GM12878 (cell line): ENCODE results near the gene IER3. TPM values are rescaled to one million over a fixed set of nuclear protein-coding genes. Genes with fewer than 3 reads are reported as not detected.

Experiments
- ATAC-seq: fragments of 200-7000 bp; cut with Tn5 transposase; 3 replicates; pipeline ENCODE4 v1.9.1; 2020; ENCODE audit warnings: mild to moderate bottlenecking, moderate library complexity
- BruUV-seq: library from RNA; stranded (reverse); fragments of 400-500 nt; replicated peaks from 2 replicates; lab custom pipeline; 2021; lab: Mats Ljungman, UMichigan
- CTCF ChIA-PET: fragments of 300-600 bp; sonication (Branson Sonifier 250); formaldehyde crosslinking; extraction: SDS; loops from one replicate; lab custom pipeline; 2021; ENCODE audit warnings: inconsistent platforms; lab: Yijun Ruan, JAX
- POLR2A ChIA-PET: fragments of 350-600 bp; formaldehyde crosslinking; extraction: SDS; loops from one replicate; lab custom pipeline; 2021; ENCODE audit warnings: inconsistent platforms; lab: Charles Lee
- RAD21 ChIA-PET: fragments of 300-600 bp; sonication (Branson Sonifier 250); formaldehyde crosslinking; loops from one replicate; lab custom pipeline; 2023; ENCODE audit warnings: antibody characterized with exemption; ENCODE audit not compliant: unreplicated experiment; lab: Charles Lee
- SMC1A ChIA-PET: fragments of 300-600 bp; sonication (Branson Sonifier 250); formaldehyde crosslinking; loops from one replicate; lab custom pipeline; 2023; ENCODE audit not compliant: unreplicated experiment, uncharacterized antibody; lab: Charles Lee
- DNase-seq: peaks from one replicate; pipeline ENCODE4 v3.0.0-alpha.2; 2011; ENCODE audit warnings: low read depth, low spot score
- FAIRE-seq: peaks from 3 replicates; lab custom pipeline; 2011; peaks lifted over from hg19 to GRCh38; lab: Jason Lieb, UNC
- H2AFZ ChIP-seq: 2 replicates; pipeline ENCODE4 v1.6.0; 2011; ENCODE audit warnings: low read depth, low read length, control low read depth; ENCODE audit not compliant: control insufficient read depth
- H3K27ac ChIP-seq: 2 replicates; pipeline ENCODE4 v1.5.1; 2011; ENCODE audit warnings: control low read depth; ENCODE audit not compliant: control insufficient read depth, insufficient read depth
- H3K27me3 ChIP-seq, 2 experiments: replicated peaks in 1 of 2; 2 replicates each; pipeline versions ENCODE4 v1.6.0 to v1.6.1; 2011; ENCODE audit warnings: low read length in 1 of 2; ENCODE audit not compliant: control insufficient read depth in 2 of 2, insufficient read depth in 2 of 2
- H3K36me3 ChIP-seq, 2 experiments: 2 replicates each; pipeline ENCODE4 v1.5.1; 2011; ENCODE audit warnings: low read length in 1 of 2; ENCODE audit not compliant: control insufficient read depth in 2 of 2, insufficient read depth in 2 of 2
- H3K4me1 ChIP-seq: 2 replicates; pipeline ENCODE4 v1.6.1; 2011; ENCODE audit warnings: mild to moderate bottlenecking, low read length, moderate library complexity, mixed read lengths; ENCODE audit not compliant: control insufficient read depth, insufficient read depth
- H3K4me2 ChIP-seq: 2 replicates; pipeline ENCODE4 v1.6.0; 2011; ENCODE audit warnings: control low read depth; ENCODE audit not compliant: control insufficient read depth, insufficient read depth
- H3K4me3 ChIP-seq: fragments of 200-600 bp; sonication (generic); 2 replicates; pipeline ENCODE4 v1.5.1; 2016
- H3K79me2 ChIP-seq: 2 replicates; pipeline ENCODE4 v1.6.0; 2011; ENCODE audit warnings: low read length; ENCODE audit not compliant: control insufficient read depth, insufficient read depth
- H3K9ac ChIP-seq: 2 replicates; pipeline ENCODE4 v1.8.0; 2011; ENCODE audit warnings: low read length, control low read depth, mixed read lengths; ENCODE audit not compliant: control insufficient read depth, insufficient read depth
- H3K9me3 ChIP-seq: replicated peaks from 3 replicates; pipeline ENCODE4 v1.5.1; 2011; ENCODE audit warnings: mild to moderate bottlenecking, low read length; ENCODE audit not compliant: control insufficient read depth, insufficient read depth
- H4K20me1 ChIP-seq: 2 replicates; pipeline ENCODE4 v1.6.0; 2011; ENCODE audit not compliant: control insufficient read depth, insufficient read depth
- BACH1 ChIP-seq: fragments of 450-650 bp; IDR thresholded peaks from 2 replicates; pipeline ENCODE4 v1.6.1; 2017; ENCODE audit warnings: mild to moderate bottlenecking, borderline replicate concordance
- BCL11A ChIP-seq: IDR thresholded peaks from 2 replicates; pipeline ENCODE4 v1.6.1; 2011; ENCODE audit warnings: low read depth, low read length
- EED ChIP-seq: sonication (generic); IDR thresholded peaks from 2 replicates; pipeline ENCODE4 v1.6.1; 2016; ENCODE audit warnings: antibody characterized with exemption, low read depth
- HDAC2 ChIP-seq: fragments of 200-600 bp; sonication (generic); IDR thresholded peaks from 2 replicates; pipeline ENCODE4 v1.6.1; 2017
- LARP7 ChIP-seq: fragments of 450-650 bp; IDR thresholded peaks from 2 replicates; pipeline ENCODE4 v1.6.1; 2017; ENCODE audit warnings: mild to moderate bottlenecking
- PAX5 ChIP-seq: IDR thresholded peaks from 2 replicates; pipeline ENCODE4 v1.6.1; 2011; ENCODE audit warnings: low read depth, low read length, borderline replicate concordance
- POLR2AphosphoS2 ChIP-seq: IDR thresholded peaks from 2 replicates; pipeline ENCODE4 v1.6.1; 2011; ENCODE audit warnings: low read depth, mild to moderate bottlenecking, low read length, improper control_type of control experiment, moderate library complexity
- POLR2AphosphoS5 ChIP-seq: IDR thresholded peaks from 2 replicates; pipeline ENCODE4 v1.6.1; 2011; ENCODE audit warnings: mild to moderate bottlenecking, low read length, inconsistent platforms
- SMAD5 ChIP-seq: IDR thresholded peaks from 2 replicates; pipeline ENCODE4 v1.6.1; 2016; ENCODE audit warnings: antibody characterized with exemption, low read depth
- WGBS: methylation state at CpG from one replicate; pipeline ENCODE4 v1.1.6; 2016; ENCODE audit warnings: low lambda C conversion rate; ENCODE audit not compliant: insufficient replicate concordance, insufficient coverage; ENCODE audit errors: missing lambda C conversion rate; 5-methylcytosine and 5-hydroxymethylcytosine counted together
- in situ Hi-C: fragments of 300-500 bp; cut with MboI; formaldehyde crosslinking; loops from 9 replicates; pipeline ENCODE4 v1.14.3; 2018; ENCODE audit warnings: mixed read lengths
- intact Hi-C: fragments of 100-400 bp; cut with micrococcal nuclease; formaldehyde crosslinking; loops from one replicate; pipeline ENCODE4 v1.14.2; 2022; ENCODE audit not compliant: unreplicated experiment
- polyA plus RNA-seq, 11 experiments: library from polyadenylated mRNA; depleted of rRNA in 4 of 11; unstranded in 6 of 11; stranded (reverse) in 5 of 11; fragments of >200 nt; fragmentation: Nextera tagmentation in 4 of 11; fragmentation: Illumina TruSeq in 1 of 11; extraction: Ambion mirVana in 4 of 11; extraction: Trizol in 1 of 11; gene quantifications; 1 replicate in 1 of 11; 2 replicates in 10 of 11; pipeline versions ENCODE4 v1.2.1 to v1.2.3, GENCODE V29; 2011 to 2016; ENCODE audit warnings: inconsistent platforms in 2 of 11, missing spikeins in 2 of 11, low read depth in 1 of 11
- total RNA-seq, 4 experiments: library from RNA; depleted of rRNA in 3 of 4; stranded (reverse); fragments of >200 nt in 3 of 4; fragmentation: Illumina TruSeq in 1 of 4; extraction: Trizol in 1 of 4; gene quantifications; 2 replicates each; pipeline versions ENCODE4 v1.2.1 to v1.2.3, GENCODE V29; 2013 to 2021
- TF ChIP-seq, protein P1 (sequence below): fragments of 450-650 bp; IDR thresholded peaks from 2 replicates; pipeline ENCODE4 v1.6.1; 2017; ENCODE audit warnings: borderline replicate concordance
- TF ChIP-seq, protein P2 (sequence below): IDR thresholded peaks from 2 replicates; pipeline ENCODE4 v1.6.1; 2011; ENCODE audit warnings: borderline replicate concordance, low read depth, mild to moderate bottlenecking, moderate library complexity, low read length; ENCODE audit not compliant: insufficient read depth, poor library complexity, severe bottlenecking
- TF ChIP-seq, protein P3 (sequence below): fragments of 450-650 bp; IDR thresholded peaks from 2 replicates; pipeline ENCODE4 v1.6.1; 2017; ENCODE audit warnings: antibody characterized with exemption, mild to moderate bottlenecking, moderate library complexity
- TF ChIP-seq, protein P4 (sequence below): IDR thresholded peaks from 2 replicates; pipeline ENCODE4 v1.6.1; 2012; ENCODE audit warnings: low read depth, low read length, improper control_type of control experiment

Gene IER3
- total and polyA plus RNA-seq, 10 of the 15 experiments (the other 5 are each of a cell fraction or from before 2014, with no cell fraction given): 1.9 to 100 (median 32.3) TPM

DNA sequence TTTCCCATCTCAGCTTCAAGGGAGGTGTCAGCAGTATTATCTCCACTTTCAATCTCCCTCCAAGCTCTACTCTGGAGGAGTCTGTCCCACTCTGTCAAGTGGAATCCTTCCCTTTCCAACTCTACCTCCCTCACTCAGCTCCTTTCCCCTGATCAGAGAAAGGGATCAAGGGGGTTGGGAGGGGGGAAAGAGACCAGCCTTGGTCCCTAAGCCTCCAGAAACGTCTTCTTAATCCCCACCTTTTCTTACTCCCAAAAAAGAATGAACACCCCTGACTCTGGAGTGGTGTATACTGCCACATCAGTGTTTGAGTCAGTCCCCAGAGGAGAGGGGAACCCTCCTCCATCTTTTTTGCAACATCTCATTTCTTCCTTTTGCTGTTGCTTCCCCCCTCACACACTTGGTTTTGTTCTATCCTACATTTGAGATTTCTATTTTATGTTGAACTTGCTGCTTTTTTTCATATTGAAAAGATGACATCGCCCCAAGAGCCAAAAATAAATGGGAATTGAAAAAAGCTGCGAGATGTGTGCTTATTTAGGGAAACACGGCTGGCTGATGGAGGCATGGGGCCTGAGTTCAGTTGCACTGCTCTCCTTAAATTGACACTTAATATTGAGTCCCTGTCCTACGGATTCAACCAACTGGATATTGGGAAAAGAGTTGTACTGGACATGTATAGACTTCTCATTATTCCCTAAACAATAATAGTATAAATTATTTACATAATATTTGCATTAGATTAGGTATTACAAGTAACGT is 19.3 kb downstream of the IER3 start:
- ChIA-PET CTCF (interaction anchor here (2.2 to 22.7 kb wide), 3 partner anchors 10 to 44 kb away, joined by 5 to 487 read pairs (median 64); partner anchors contain the start of gene NRM), RAD21 (interaction anchor here (0.9 to 11.2 kb wide), 5 partner anchors 11 to 189 kb away, joined by 3 to 209 read pairs (median 10); partner anchors contain the start of gene VARS2), POLR2A (interaction anchor here (0.6 to 11.6 kb wide), 2 partner anchors 44 to 90 kb away, joined by 4 to 200 read pairs; no protein-coding TSS in a partner anchor), SMC1A (interaction anchor here (0.6 to 17.7 kb wide), 5 partner anchors 11 to 98 kb away, joined by 3 to 265 read pairs (median 6); partner anchors contain the start of gene DHX16)
- Histone ChIP-seq H4K20me1 (peaks cover 10% of the 10 kb centered on the region), H3K36me3 (peaks cover 28% of the 10 kb centered on the region in 2 experiments), H3K4me1 (peaks cover 12% of the 10 kb centered on the region), H3K27me3 (no peaks in the 10 kb centered on the region), H3K9ac (no peak overlapping the region), H3K27ac (no peak overlapping the region), H3K79me2 (peaks cover 53% of the 10 kb centered on the region), H2AFZ (no peak overlapping the region), H3K4me2 (0 out of 2 replicates have a peak overlapping the region, but pooled peaks have one; percentile 0), H3K9me3 (no peaks in the 10 kb centered on the region), H3K4me3 (peak overlapping the region; percentile 43; the same call in 1 of the 2 replicates)
- in situ Hi-C loops: no loop called here
- WGBS: 13% methylated on average over 6 of the region's 6 CpGs
- TF ChIP-seq BCL11A: no peak
- no peak for TF ChIP-seq LARP7
- TF ChIP-seq POLR2AphosphoS5: peak; percentile 50; the same call in 1 of the 2 replicates
- TF ChIP-seq BACH1: 0 out of 2 replicates have a peak, but pooled peaks have one; percentile 53
- TF ChIP-seq, protein P1, sequence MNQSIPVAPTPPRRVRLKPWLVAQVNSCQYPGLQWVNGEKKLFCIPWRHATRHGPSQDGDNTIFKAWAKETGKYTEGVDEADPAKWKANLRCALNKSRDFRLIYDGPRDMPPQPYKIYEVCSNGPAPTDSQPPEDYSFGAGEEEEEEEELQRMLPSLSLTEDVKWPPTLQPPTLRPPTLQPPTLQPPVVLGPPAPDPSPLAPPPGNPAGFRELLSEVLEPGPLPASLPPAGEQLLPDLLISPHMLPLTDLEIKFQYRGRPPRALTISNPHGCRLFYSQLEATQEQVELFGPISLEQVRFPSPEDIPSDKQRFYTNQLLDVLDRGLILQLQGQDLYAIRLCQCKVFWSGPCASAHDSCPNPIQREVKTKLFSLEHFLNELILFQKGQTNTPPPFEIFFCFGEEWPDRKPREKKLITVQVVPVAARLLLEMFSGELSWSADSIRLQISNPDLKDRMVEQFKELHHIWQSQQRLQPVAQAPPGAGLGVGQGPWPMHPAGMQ: no peak
- peak; percentile 37; the same call in 1 of the 2 replicates for TF ChIP-seq SMAD5
- TF ChIP-seq, protein P2, sequence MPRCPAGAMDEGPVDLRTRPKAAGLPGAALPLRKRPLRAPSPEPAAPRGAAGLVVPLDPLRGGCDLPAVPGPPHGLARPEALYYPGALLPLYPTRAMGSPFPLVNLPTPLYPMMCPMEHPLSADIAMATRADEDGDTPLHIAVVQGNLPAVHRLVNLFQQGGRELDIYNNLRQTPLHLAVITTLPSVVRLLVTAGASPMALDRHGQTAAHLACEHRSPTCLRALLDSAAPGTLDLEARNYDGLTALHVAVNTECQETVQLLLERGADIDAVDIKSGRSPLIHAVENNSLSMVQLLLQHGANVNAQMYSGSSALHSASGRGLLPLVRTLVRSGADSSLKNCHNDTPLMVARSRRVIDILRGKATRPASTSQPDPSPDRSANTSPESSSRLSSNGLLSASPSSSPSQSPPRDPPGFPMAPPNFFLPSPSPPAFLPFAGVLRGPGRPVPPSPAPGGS: peak; percentile 14
- peak; percentile 70; the same call in 1 of the 2 replicates for TF ChIP-seq POLR2AphosphoS2
- no peak for TF ChIP-seq HDAC2
- TF ChIP-seq, protein P3, sequence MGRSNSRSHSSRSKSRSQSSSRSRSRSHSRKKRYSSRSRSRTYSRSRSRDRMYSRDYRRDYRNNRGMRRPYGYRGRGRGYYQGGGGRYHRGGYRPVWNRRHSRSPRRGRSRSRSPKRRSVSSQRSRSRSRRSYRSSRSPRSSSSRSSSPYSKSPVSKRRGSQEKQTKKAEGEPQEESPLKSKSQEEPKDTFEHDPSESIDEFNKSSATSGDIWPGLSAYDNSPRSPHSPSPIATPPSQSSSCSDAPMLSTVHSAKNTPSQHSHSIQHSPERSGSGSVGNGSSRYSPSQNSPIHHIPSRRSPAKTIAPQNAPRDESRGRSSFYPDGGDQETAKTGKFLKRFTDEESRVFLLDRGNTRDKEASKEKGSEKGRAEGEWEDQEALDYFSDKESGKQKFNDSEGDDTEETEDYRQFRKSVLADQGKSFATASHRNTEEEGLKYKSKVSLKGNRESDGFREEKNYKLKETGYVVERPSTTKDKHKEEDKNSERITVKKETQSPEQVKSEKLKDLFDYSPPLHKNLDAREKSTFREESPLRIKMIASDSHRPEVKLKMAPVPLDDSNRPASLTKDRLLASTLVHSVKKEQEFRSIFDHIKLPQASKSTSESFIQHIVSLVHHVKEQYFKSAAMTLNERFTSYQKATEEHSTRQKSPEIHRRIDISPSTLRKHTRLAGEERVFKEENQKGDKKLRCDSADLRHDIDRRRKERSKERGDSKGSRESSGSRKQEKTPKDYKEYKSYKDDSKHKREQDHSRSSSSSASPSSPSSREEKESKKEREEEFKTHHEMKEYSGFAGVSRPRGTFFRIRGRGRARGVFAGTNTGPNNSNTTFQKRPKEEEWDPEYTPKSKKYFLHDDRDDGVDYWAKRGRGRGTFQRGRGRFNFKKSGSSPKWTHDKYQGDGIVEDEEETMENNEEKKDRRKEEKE: no peak
- TF ChIP-seq, protein P4, sequence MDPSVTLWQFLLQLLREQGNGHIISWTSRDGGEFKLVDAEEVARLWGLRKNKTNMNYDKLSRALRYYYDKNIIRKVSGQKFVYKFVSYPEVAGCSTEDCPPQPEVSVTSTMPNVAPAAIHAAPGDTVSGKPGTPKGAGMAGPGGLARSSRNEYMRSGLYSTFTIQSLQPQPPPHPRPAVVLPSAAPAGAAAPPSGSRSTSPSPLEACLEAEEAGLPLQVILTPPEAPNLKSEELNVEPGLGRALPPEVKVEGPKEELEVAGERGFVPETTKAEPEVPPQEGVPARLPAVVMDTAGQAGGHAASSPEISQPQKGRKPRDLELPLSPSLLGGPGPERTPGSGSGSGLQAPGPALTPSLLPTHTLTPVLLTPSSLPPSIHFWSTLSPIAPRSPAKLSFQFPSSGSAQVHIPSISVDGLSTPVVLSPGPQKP: no peak
- no peak for TF ChIP-seq PAX5
- TF ChIP-seq EED: no peak
- BruUV-seq: no TSS peak
- FAIRE-seq: no peak
- no peak for DNase-seq
- intact Hi-C loops: loop anchor here (5.0 kb wide), 1 partner anchor 362 kb away; no protein-coding TSS in a partner anchor
- no peak for ATAC-seq
